Measurements from ENCODE around the gene REC8. TPM values are rescaled to one million over a fixed set of nuclear protein-coding genes. Genes with fewer than 3 reads are reported as not detected.

REC8 gene
- total RNA-seq, 1 experiment from 2014 or later = 6.5 TPM

DNA sequence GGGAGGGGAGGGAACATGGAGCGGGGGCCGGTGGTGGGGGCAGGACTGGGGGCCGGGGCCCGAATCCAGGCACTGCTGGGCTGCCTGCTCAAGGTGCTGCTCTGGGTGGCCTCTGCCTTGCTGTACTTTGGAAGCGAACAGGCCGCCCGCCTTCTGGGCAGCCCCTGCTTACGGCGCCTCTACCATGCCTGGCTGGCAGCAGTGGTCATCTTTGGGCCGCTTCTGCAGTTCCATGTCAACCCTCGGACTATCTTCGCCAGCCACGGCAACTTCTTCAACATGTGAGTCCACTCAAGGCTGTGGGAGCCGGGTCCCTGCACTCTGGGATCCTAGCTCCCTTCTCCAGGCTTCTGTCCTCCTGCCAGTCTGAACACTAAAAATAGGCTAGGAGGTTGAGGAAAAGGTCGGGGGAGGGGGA is 40.3 kb upstream of the REC8 start:
- DNase-seq = no peak

DNA sequence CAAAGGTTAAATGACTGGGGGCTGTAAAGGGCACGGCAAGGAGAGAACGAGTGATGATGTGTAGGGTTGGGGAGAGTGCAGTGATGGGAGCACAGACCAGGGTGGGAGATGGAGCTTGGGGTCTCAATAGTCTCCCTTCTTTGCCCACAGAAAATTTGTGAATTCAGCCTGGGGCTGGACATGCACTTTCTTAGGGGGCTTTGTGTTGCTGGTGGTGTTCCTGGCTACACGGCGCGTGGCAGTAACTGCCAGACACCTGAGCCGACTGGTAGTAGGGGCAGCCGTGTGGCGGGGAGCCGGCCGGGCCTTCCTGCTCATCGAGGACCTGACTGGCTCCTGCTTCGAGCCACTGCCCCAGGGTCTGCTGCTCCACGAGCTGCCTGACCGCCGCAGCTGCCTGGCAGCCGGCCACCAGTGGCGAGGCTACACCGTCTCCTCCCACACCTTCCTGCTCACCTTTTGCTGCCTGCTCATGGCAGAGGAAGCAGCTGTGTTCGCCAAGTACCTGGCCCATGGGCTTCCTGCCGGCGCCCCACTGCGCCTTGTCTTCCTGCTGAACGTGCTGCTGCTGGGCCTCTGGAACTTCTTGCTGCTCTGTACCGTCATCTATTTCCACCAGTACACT is 39.7 kb upstream of the REC8 start:
- H3K9me3 ChIP-seq (ENCODE audit: insufficient read depth, low read depth) = no peaks in the 10 kb centered on the region
- no peak overlapping the region for H3K4me3 ChIP-seq
- H4K20me1 ChIP-seq (ENCODE audit: insufficient read depth) = no peaks in the 10 kb centered on the region
- peaks cover 7% of the 10 kb centered on the region; the same call in 1 of the 2 replicates for H3F3A ChIP-seq (ENCODE audit: insufficient read depth, low read depth)
- BruUV-seq (replicated peaks) = no TSS peak
- no peak overlapping the region for H3K4me2 ChIP-seq
- POLR2A ChIA-PET (ENCODE audit: unreplicated experiment) = interaction anchor here (0.5 to 0.9 kb wide), 2 partner anchors 17 to 83 kb away, joined by 6 to 8 read pairs; partner anchors contain the start of gene NRL
- no peaks in the 10 kb centered on the region for H3K9me2 ChIP-seq (ENCODE audit: insufficient read depth)
- intact Hi-C loops (cut with micrococcal nuclease; ENCODE audit: unreplicated experiment) = no loop called here
- TF ChIP-seq, protein P1, sequence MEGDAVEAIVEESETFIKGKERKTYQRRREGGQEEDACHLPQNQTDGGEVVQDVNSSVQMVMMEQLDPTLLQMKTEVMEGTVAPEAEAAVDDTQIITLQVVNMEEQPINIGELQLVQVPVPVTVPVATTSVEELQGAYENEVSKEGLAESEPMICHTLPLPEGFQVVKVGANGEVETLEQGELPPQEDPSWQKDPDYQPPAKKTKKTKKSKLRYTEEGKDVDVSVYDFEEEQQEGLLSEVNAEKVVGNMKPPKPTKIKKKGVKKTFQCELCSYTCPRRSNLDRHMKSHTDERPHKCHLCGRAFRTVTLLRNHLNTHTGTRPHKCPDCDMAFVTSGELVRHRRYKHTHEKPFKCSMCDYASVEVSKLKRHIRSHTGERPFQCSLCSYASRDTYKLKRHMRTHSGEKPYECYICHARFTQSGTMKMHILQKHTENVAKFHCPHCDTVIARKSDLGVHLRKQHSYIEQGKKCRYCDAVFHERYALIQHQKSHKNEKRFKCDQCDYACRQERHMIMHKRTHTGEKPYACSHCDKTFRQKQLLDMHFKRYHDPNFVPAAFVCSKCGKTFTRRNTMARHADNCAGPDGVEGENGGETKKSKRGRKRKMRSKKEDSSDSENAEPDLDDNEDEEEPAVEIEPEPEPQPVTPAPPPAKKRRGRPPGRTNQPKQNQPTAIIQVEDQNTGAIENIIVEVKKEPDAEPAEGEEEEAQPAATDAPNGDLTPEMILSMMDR (conservative IDR thresholded peaks at IDR 0.05) = no peak
- no peak for TF ChIP-seq EZH2 (IDR thresholded peaks at IDR 0.05; ENCODE audit: low read depth)
- H3K27ac ChIP-seq = no peak overlapping the region
- no peaks in the 10 kb centered on the region for H3K36me3 ChIP-seq (ENCODE audit: low read depth)
- H2AFZ ChIP-seq = no peak overlapping the region
- no peaks in the 10 kb centered on the region for H3K27me3 ChIP-seq (ENCODE audit: insufficient read depth, low read depth)
- peaks cover 10% of the 10 kb centered on the region; the same call in 1 of the 2 replicates for H3K4me1 ChIP-seq (replicated peaks; ENCODE audit: insufficient read depth)
- CTCF ChIA-PET = no interaction called here
- no peak for DNase-seq
- H3K79me2 ChIP-seq (ENCODE audit: low read depth) = 0 out of 2 replicates have a peak, but pooled peaks cover 7% of the 10 kb centered on the region

More for the DNA sequence above, 40.3 kb upstream of the REC8 start:
- Histone ChIP-seq H3K27ac (no peak overlapping the region), H3K79me2 (ENCODE audit: low read depth) (0 out of 2 replicates have a peak, but pooled peaks cover under 1% of the 10 kb centered on the region), H4K20me1 (ENCODE audit: insufficient read depth) (no peaks in the 10 kb centered on the region), H3K27me3 (ENCODE audit: insufficient read depth, low read depth) (no peaks in the 10 kb centered on the region), H3K36me3 (ENCODE audit: low read depth) (no peaks in the 10 kb centered on the region), H3K9me2 (ENCODE audit: insufficient read depth) (no peaks in the 10 kb centered on the region), H3K4me2 (no peak overlapping the region), H2AFZ (no peak overlapping the region), H3K4me1 (replicated peaks; ENCODE audit: insufficient read depth) (peaks cover 6% of the 10 kb centered on the region; the same call in 1 of the 2 replicates), H3K4me3 (no peak overlapping the region), H3K9me3 (ENCODE audit: insufficient read depth, low read depth) (no peaks in the 10 kb centered on the region), H3F3A (ENCODE audit: insufficient read depth, low read depth) (peaks cover 7% of the 10 kb centered on the region; the same call in 1 of the 2 replicates)
- ChIA-PET POLR2A (ENCODE audit: unreplicated experiment) (interaction anchor here (0.9 kb wide), 1 partner anchor 82 kb away, joined by 6 read pairs; no protein-coding TSS in a partner anchor), CTCF (no interaction called here)
- BruUV-seq (replicated peaks) = no TSS peak
- TF ChIP-seq EZH2 (IDR thresholded peaks at IDR 0.05; ENCODE audit: low read depth) = no peak
- TF ChIP-seq, protein P1 (conservative IDR thresholded peaks at IDR 0.05) = no peak
- intact Hi-C loops (cut with micrococcal nuclease; ENCODE audit: unreplicated experiment) = no loop called here

DNA sequence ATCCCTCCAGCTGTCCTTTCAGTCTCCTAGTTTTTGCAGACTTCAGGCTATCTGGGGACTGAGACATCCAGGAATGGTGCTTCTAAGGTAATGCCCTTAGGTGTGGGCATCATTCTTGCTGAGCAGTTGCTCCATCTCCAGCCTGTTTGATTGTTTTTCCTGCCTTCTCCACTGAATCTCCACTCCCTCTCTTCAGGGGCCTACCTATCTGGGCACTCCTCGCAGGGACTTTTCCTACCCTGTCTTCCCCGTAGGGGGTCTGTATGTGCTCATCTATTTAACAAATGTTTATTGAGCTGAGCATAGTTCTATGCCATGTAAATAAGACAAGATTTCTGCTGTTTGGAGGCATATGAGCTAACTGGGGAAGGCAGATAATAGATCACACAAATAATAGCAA is 38.9 kb upstream of the REC8 start:
- intact Hi-C loops (cut with micrococcal nuclease; ENCODE audit: unreplicated experiment) = no loop called here
- H3K9me3 ChIP-seq (ENCODE audit: insufficient read depth, low read depth) = no peaks in the 10 kb centered on the region
- H3K27ac ChIP-seq = no peak overlapping the region
- no peaks in the 10 kb centered on the region for H3K36me3 ChIP-seq (ENCODE audit: low read depth)
- POLR2A ChIA-PET (ENCODE audit: unreplicated experiment) = no interaction called here
- H2AFZ ChIP-seq = no peak overlapping the region
- H3K4me3 ChIP-seq = no peak overlapping the region
- H4K20me1 ChIP-seq (ENCODE audit: insufficient read depth) = no peaks in the 10 kb centered on the region
- peaks cover 11% of the 10 kb centered on the region; the same call in 1 of the 2 replicates for H3K4me1 ChIP-seq (replicated peaks; ENCODE audit: insufficient read depth)
- H3K9me2 ChIP-seq (ENCODE audit: insufficient read depth) = no peaks in the 10 kb centered on the region
- 0 out of 2 replicates have a peak, but pooled peaks cover 7% of the 10 kb centered on the region for H3K79me2 ChIP-seq (ENCODE audit: low read depth)
- TF ChIP-seq, protein P1 (conservative IDR thresholded peaks at IDR 0.05) = no peak
- H3K27me3 ChIP-seq (ENCODE audit: insufficient read depth, low read depth) = no peaks in the 10 kb centered on the region
- DNase-seq = no peak
- H3F3A ChIP-seq (ENCODE audit: insufficient read depth, low read depth) = peaks cover 7% of the 10 kb centered on the region; the same call in 1 of the 2 replicates
- no TSS peak for BruUV-seq (replicated peaks)
- CTCF ChIA-PET = no interaction called here
- no peak overlapping the region for H3K4me2 ChIP-seq
